ENCODE results near the gene MAPK7.
A peak's percentile ranks its signal among the peaks of the same experiment; 100 is the strongest.

MAPK7 gene

GRCh38 chr17:19381741-19382444 is 3.6 kb downstream of the MAPK7 start:
- DNase-seq = no peak

- DNase-seq = no peak
These were observed 4.5 kb downstream of the MAPK7 start for GRCh38 chr17:19382531-19383444.

- DNase-seq = no peak
These were observed 5.6 kb downstream of the MAPK7 start for GRCh38 chr17:19383681-19384470.

- DNase-seq = peak; percentile 93
These were observed 6.6 kb downstream of the MAPK7 start for GRCh38 chr17:19384723-19385391.

- no peak for DNase-seq
These were observed 7.3 kb downstream of the MAPK7 start for GRCh38 chr17:19385521-19385983.

- DNase-seq = peak; percentile 95
These were observed 8.0 kb downstream of the MAPK7 start for GRCh38 chr17:19386051-19386929.

GRCh38 chr17:19386974-19387920 is 8.9 kb downstream of the MAPK7 start, which contains the start of gene MFAP4:
MFAP4 (minus strand) TSS chr17:19387190; CDS start chr17:19387155, 35 bp downstream.
- peak; percentile 72 for DNase-seq

GRCh38 chr17:19387921-19388521 is 9.7 kb downstream of the MAPK7 start:
- DNase-seq = peak; percentile 71

GRCh38 chr17:19388791-19389785 is 10.8 kb downstream of the MAPK7 start:
- no peak for DNase-seq

- DNase-seq = no peak
These were observed 12.7 kb downstream of the MAPK7 start for GRCh38 chr17:19390951-19391350.

- DNase-seq = no peak
These were observed 13.1 kb downstream of the MAPK7 start for GRCh38 chr17:19391432-19391831.

- no peak for DNase-seq
These were observed 14.0 kb downstream of the MAPK7 start for GRCh38 chr17:19392303-19392702.

- no peak for DNase-seq
These were observed 19.3 kb downstream of the MAPK7 start for GRCh38 chr17:19397556-19398041.

- DNase-seq = peak; percentile 83
These were observed 20.2 kb downstream of the MAPK7 start for GRCh38 chr17:19398301-19399181.

- no peak for DNase-seq
These were observed 21.6 kb downstream of the MAPK7 start for GRCh38 chr17:19399750-19400450.

- DNase-seq = no peak
These were observed 23.2 kb downstream of the MAPK7 start for GRCh38 chr17:19401321-19402010.

Measured in HCEC 1CT (cell line).